H1 (cell line): Measurements from ENCODE around the gene TGM3. TPM values are rescaled to one million over a fixed set of nuclear protein-coding genes. Genes with fewer than 3 reads are reported as not detected.

Source experiments
- CTCF ChIA-PET: fragments of 300-600 bp; sonication (Branson Sonifier 250); formaldehyde crosslinking; loops from one replicate; lab custom pipeline; 2021; ENCODE audit not compliant: partially characterized antibody; lab: Charles Lee
- POLR2A ChIA-PET: fragments of 300-600 bp; sonication (Branson Sonifier 250); formaldehyde crosslinking; loops from one replicate; lab custom pipeline; 2021; ENCODE audit warnings: inconsistent platforms; ENCODE audit not compliant: partially characterized antibody; lab: Charles Lee
- DNase-seq, 2 experiments: peaks; one replicate each; pipeline versions ENCODE4 v3.0.0 to v3.0.0-alpha.2; 2010 to 2022; ENCODE audit warnings: low spot score in 2 of 2, low read depth in 1 of 2, mixed read lengths in 1 of 2
- FAIRE-seq: peaks from 2 replicates; lab custom pipeline; 2011; peaks lifted over from hg19 to GRCh38; lab: Jason Lieb, UNC
- H2AFZ ChIP-seq: 2 replicates; pipeline ENCODE4 v1.8.1; 2012; ENCODE audit warnings: low read length, inconsistent platforms
- H2AK5ac ChIP-seq: 2 replicates; pipeline ENCODE4 v1.6.1; 2013; ENCODE audit warnings: low read depth, low read length
- H2BK120ac ChIP-seq: replicated peaks from 2 replicates; pipeline ENCODE3; 2013; ENCODE audit warnings: low read depth, low read length, inconsistent platforms
- H2BK12ac ChIP-seq: 2 replicates; pipeline ENCODE4 v1.6.1; 2013; ENCODE audit warnings: low read depth, low read length
- H2BK15ac ChIP-seq: 2 replicates; pipeline ENCODE4 v1.6.1; 2013; ENCODE audit warnings: low read length
- H2BK20ac ChIP-seq: 2 replicates; pipeline ENCODE4 v1.6.1; 2013; ENCODE audit warnings: low read length
- H2BK5ac ChIP-seq: 2 replicates; pipeline ENCODE4 v1.6.1; 2013; ENCODE audit warnings: low read depth, low read length
- H3K14ac ChIP-seq: 2 replicates; pipeline ENCODE4 v1.6.1; 2013; ENCODE audit warnings: inconsistent platforms; ENCODE audit not compliant: insufficient read length
- H3K18ac ChIP-seq: 2 replicates; pipeline ENCODE4 v1.6.1; 2013; ENCODE audit warnings: low read length; ENCODE audit errors: extremely low read depth
- H3K23ac ChIP-seq: 2 replicates; pipeline ENCODE4 v1.6.1; 2013; ENCODE audit warnings: inconsistent platforms; ENCODE audit not compliant: insufficient read length
- H3K23me2 ChIP-seq: 2 replicates; pipeline ENCODE4 v1.6.1; 2013; ENCODE audit warnings: low read depth, low read length
- H3K27ac ChIP-seq: 2 replicates; pipeline ENCODE4 v1.6.1; 2011; ENCODE audit warnings: low read depth, low read length, inconsistent platforms
- H3K27me3 ChIP-seq, 4 experiments: replicated peaks in 1 of 4; 1 replicate in 1 of 4; 2 replicates in 3 of 4; pipeline versions ENCODE4 v1.6.1 to v1.8.1; 2011 to 2013; ENCODE audit warnings: low read length in 3 of 4, mild to moderate bottlenecking in 3 of 4, inconsistent platforms in 2 of 4, mixed read lengths in 2 of 4, moderate library complexity in 1 of 4; ENCODE audit not compliant: control insufficient read depth in 3 of 4, insufficient read depth in 3 of 4; ENCODE audit errors: extremely low read depth in 1 of 4
- H3K36me3 ChIP-seq, 4 experiments: 2 replicates each; pipeline versions ENCODE4 v1.6.1 to v1.8.1; 2011 to 2013; ENCODE audit warnings: mild to moderate bottlenecking in 4 of 4, low read length in 3 of 4, moderate library complexity in 2 of 4, control low read depth in 1 of 4, inconsistent platforms in 1 of 4; ENCODE audit not compliant: insufficient read depth in 4 of 4, control insufficient read depth in 2 of 4
- H3K4ac ChIP-seq: replicated peaks from 2 replicates; pipeline ENCODE3; 2013; ENCODE audit warnings: low read length, low read depth, mixed read lengths, inconsistent platforms; ENCODE audit not compliant: insufficient read length
- H3K4me1 ChIP-seq, 4 experiments: replicated peaks in 1 of 4; 1 replicate in 1 of 4; 2 replicates in 3 of 4; pipeline versions ENCODE4 v1.6.1 to v1.8.1; 2011 to 2013; ENCODE audit warnings: low read length in 3 of 4, inconsistent platforms in 2 of 4, mixed read lengths in 1 of 4; ENCODE audit not compliant: insufficient read depth in 4 of 4, control insufficient read depth in 3 of 4
- H3K4me2 ChIP-seq, 2 experiments: 2 replicates each; pipeline versions ENCODE4 v1.6.1 to v1.8.1; 2011 to 2013; ENCODE audit warnings: low read depth in 2 of 2, low read length in 2 of 2, control low read depth in 1 of 2, inconsistent platforms in 1 of 2, mild to moderate bottlenecking in 1 of 2; ENCODE audit not compliant: insufficient read depth in 1 of 2
- H3K4me3 ChIP-seq, 4 experiments: fragments of 200-600, 300-600 bp in 1 of 4; sonication (generic), shearing (Covaris generic), sonication (Bioruptor Twin) in 1 of 4; 2 replicates each; pipeline versions ENCODE4 v1.5.1 to v1.8.1; 2011 to 2016; ENCODE audit warnings: low read length in 4 of 4, low read depth in 3 of 4, control low read depth in 2 of 4, inconsistent platforms in 2 of 4, mild to moderate bottlenecking in 2 of 4, mixed read lengths in 1 of 4, moderate library complexity in 1 of 4; ENCODE audit not compliant: insufficient read depth in 2 of 4; ENCODE audit errors: extremely low read depth in 1 of 4
- H3K56ac ChIP-seq: replicated peaks from 2 replicates; pipeline ENCODE3; 2013; ENCODE audit warnings: low read depth, mild to moderate bottlenecking, mixed read lengths, low read length, inconsistent platforms; ENCODE audit not compliant: insufficient read length
- H3K79me1 ChIP-seq: 2 replicates; pipeline ENCODE4 v1.6.1; 2013; ENCODE audit warnings: low read depth, low read length, control low read depth
- H3K79me2 ChIP-seq, 2 experiments: 2 replicates each; pipeline versions ENCODE4 v1.6.1 to v1.8.1; 2012 to 2013; ENCODE audit warnings: low read length in 2 of 2, mild to moderate bottlenecking in 2 of 2, inconsistent platforms in 1 of 2; ENCODE audit not compliant: insufficient read depth in 2 of 2, control insufficient read depth in 1 of 2
- H3K9ac ChIP-seq, 4 experiments: replicated peaks in 1 of 4; 1 replicate in 1 of 4; 2 replicates in 3 of 4; pipeline versions ENCODE4 v1.6.1 to v1.8.1; 2011 to 2013; ENCODE audit warnings: low read depth in 3 of 4, low read length in 3 of 4, control low read depth in 2 of 4, mild to moderate bottlenecking in 2 of 4, moderate library complexity in 2 of 4, inconsistent platforms in 1 of 4; ENCODE audit errors: extremely low read depth in 1 of 4
- H3K9me3 ChIP-seq, 2 experiments: 2 replicates each; pipeline versions ENCODE4 v1.6.1 to v1.8.1; 2012 to 2013; ENCODE audit warnings: mild to moderate bottlenecking in 2 of 2, moderate library complexity in 2 of 2, control low read depth in 1 of 2, inconsistent platforms in 1 of 2, low read depth in 1 of 2, low read length in 1 of 2, mixed read lengths in 1 of 2; ENCODE audit not compliant: insufficient read depth in 2 of 2
- H4K20me1 ChIP-seq, 2 experiments: replicated peaks in 1 of 2; 2 replicates each; pipeline versions ENCODE3 to v1.8.1; 2011 to 2013; ENCODE audit warnings: inconsistent platforms in 2 of 2, low read length in 2 of 2, mild to moderate bottlenecking in 1 of 2; ENCODE audit not compliant: insufficient read depth in 2 of 2, control insufficient read depth in 1 of 2
- H4K5ac ChIP-seq: 2 replicates; pipeline ENCODE4 v1.6.1; 2013; ENCODE audit warnings: low read length, low read depth, mixed read lengths, inconsistent platforms; ENCODE audit not compliant: insufficient read length
- H4K8ac ChIP-seq: 2 replicates; pipeline ENCODE4 v1.8.0; 2013; ENCODE audit warnings: mild to moderate bottlenecking, moderate library complexity, low read length, inconsistent platforms; ENCODE audit not compliant: insufficient read depth; ENCODE audit errors: extremely low read depth
- H4K91ac ChIP-seq: replicated peaks from 2 replicates; pipeline ENCODE3; 2013; ENCODE audit warnings: low read length, mixed read lengths, inconsistent platforms; ENCODE audit not compliant: insufficient read length
- KDM1A ChIP-seq: fragments of 200-600, 300-600 bp; sonication (generic); IDR thresholded peaks from 2 replicates; pipeline ENCODE4 v1.7.1; 2016; ENCODE audit warnings: mild to moderate bottlenecking, low read length, borderline replicate concordance
- NRF1 ChIP-seq: IDR thresholded peaks from 2 replicates; pipeline ENCODE4 v1.6.1; 2011; ENCODE audit warnings: mild to moderate bottlenecking, low read depth, low read length, improper control_type of control experiment
- WGBS, 2 experiments: shearing (Covaris generic) in 1 of 2; methylation state at CpG; one replicate each; pipeline versions ENCODE4 v1.1.6 to v1.1.7; 2013 to 2015; ENCODE audit warnings: low lambda C conversion rate in 2 of 2, mixed read lengths in 2 of 2, inconsistent platforms in 1 of 2, low coverage in 1 of 2, missing lambda C conversion rate in 1 of 2; ENCODE audit not compliant: insufficient replicate concordance in 2 of 2, insufficient coverage in 1 of 2, insufficient read length in 1 of 2; ENCODE audit errors: extremely low coverage in 1 of 2, missing lambda C conversion rate in 1 of 2; 5-methylcytosine and 5-hydroxymethylcytosine counted together
- long read RNA-seq, 2 experiments: library from RNA in 1 of 2; library from capped mRNA in 1 of 2; stranded (forward); transcript quantifications; one replicate each; pipeline ENCODE4 v2.0.0, GENCODE V29; 2021; ENCODE audit warnings: inconsistent platforms in 1 of 2
- polyA minus RNA-seq, 3 experiments: library from RNA; depleted of rRNA, polyadenylated mRNA; stranded (reverse); fragments of >200 nt; gene quantifications; 1 replicate in 2 of 3; 2 replicates in 1 of 3; pipeline ENCODE4 v1.2.3, GENCODE V29; 2011
- polyA plus RNA-seq, 7 experiments: library from polyadenylated mRNA; depleted of rRNA in 3 of 7; stranded (reverse) in 5 of 7; unstranded in 2 of 7; fragments of >200 nt in 5 of 7; fragments of 200-250 nt in 2 of 7; gene quantifications; 1 replicate in 5 of 7; 2 replicates in 1 of 7; 4 replicates in 1 of 7; pipeline versions ENCODE4 v1.2.1 to v1.2.3, GENCODE V29; 2011 to 2013; ENCODE audit warnings: missing spikeins in 2 of 7, mixed read lengths in 2 of 7
- total RNA-seq: library from RNA; stranded (reverse); fragmentation: NEBNext Ultra II Directional; extraction: Animal tissue kit (Norgen Biotek cat#: 25700); gene quantifications from 2 replicates; pipeline ENCODE4 v1.2.1, GENCODE V29; 2021

TGM3 gene
- total RNA-seq (not detected in 2 replicates), polyA plus RNA-seq (2011; rRNA removed) (0.08 and 0.12 TPM in 2 replicates), polyA minus RNA-seq (2011; rRNA and poly(A)+ RNA removed) (0.05 and 0.79 TPM in 2 replicates)
- polyA plus RNA-seq (2011; cell fraction: cytosol; rRNA removed) = 0.14 TPM
- 0.13 TPM for polyA plus RNA-seq (2011; cell fraction: nucleus; rRNA removed)
- polyA plus RNA-seq (2012, experiment 1 of 2) = 0.07 to 0.15 TPM in 2 of 4 replicates, not detected in the others
- 0.08 TPM for polyA plus RNA-seq (2012, experiment 2 of 2)
- 0.08 TPM for polyA plus RNA-seq (2013, experiment 1 of 2)
- 0.06 TPM for polyA plus RNA-seq (2013, experiment 2 of 2)
- polyA minus RNA-seq (2011; cell fraction: cytosol; rRNA and poly(A)+ RNA removed) = not detected
- polyA minus RNA-seq (2011; cell fraction: nucleus; rRNA and poly(A)+ RNA removed) = not detected
- long read RNA-seq, experiment 1 = 0 reads
- long read RNA-seq, experiment 2 = 0 reads

GRCh38 chr20:2295886-2296515 lies at the start of gene TGM3:
TGM3 (plus strand) TSS chr20:2296001; CDS start chr20:2296064, 63 bp downstream.
- Histone ChIP-seq H2BK12ac (peak within 1 kb of the TSS; percentile 86; the same call in 1 of the 2 replicates), H3K9me3 (no peaks in the 10 kb centered on the region), H4K8ac (no peak within 1 kb of the TSS), H3K79me1 (no peaks in the 10 kb centered on the region), H3K4me3 (no peak within 1 kb of the TSS), H2BK120ac (no peak within 1 kb of the TSS), H3K27me3 (no peaks in the 10 kb centered on the region; a peak in 1 of 7 replicates), H4K5ac (no peak within 1 kb of the TSS), H3K79me2 (no peaks in the 10 kb centered on the region), H3K9ac (no peak within 1 kb of the TSS; a peak in 1 of 7 replicates), H3K14ac (no peak within 1 kb of the TSS), H3K27ac (no peak within 1 kb of the TSS), H3K4me1 (peaks cover 7 to 16% (median 9%) of the 10 kb centered on the region in 4 experiments), H3K56ac (no peak within 1 kb of the TSS), H3K4me2 (no peak within 1 kb of the TSS), H2AFZ (no peak within 1 kb of the TSS), H3K4ac (no peak within 1 kb of the TSS), H3K36me3 (no peaks in the 10 kb centered on the region), H2AK5ac (peak within 1 kb of the TSS; percentile 83; the same call in 1 of the 2 replicates), H4K20me1 (no peaks in the 10 kb centered on the region), H2BK20ac (no peak within 1 kb of the TSS), H2BK5ac (peak within 1 kb of the TSS; percentile 10; the same call in 1 of the 2 replicates), H4K91ac (peak within 1 kb of the TSS; percentile 40), H3K23ac (no peak within 1 kb of the TSS), H3K23me2 (no peaks in the 10 kb centered on the region), H3K18ac (peak within 1 kb of the TSS; percentile 68; the same call in 1 of the 2 replicates), H2BK15ac (0 out of 2 replicates have a peak within 1 kb of the TSS, but pooled peaks have one; percentile 75)
- no peak for FAIRE-seq
- POLR2A ChIA-PET = no interaction called here
- no peak for DNase-seq
- TF ChIP-seq KDM1A (no peak), NRF1 (no peak)
- CTCF ChIA-PET = interaction anchor here (0.7 to 1.4 kb wide), 3 partner anchors 50 to 124 kb away, joined by 3 to 4 read pairs (median 3); no protein-coding TSS in a partner anchor
- WGBS, 2 experiments = 82% methylated on average over 13 of the region's 13 CpGs; no CpG with 5 or more reads in 1 of the 2 experiments
